Smooth muscle cell (in vitro differentiated cells): ENCODE measurements around the gene LRRTM4. TPM values are rescaled to one million over a fixed set of nuclear protein-coding genes. Genes with fewer than 3 reads are reported as not detected.

ENCODE experiments used
- DNase-seq: peaks from one replicate; lab custom pipeline; 2025; ENCODE audit not compliant: unreplicated experiment; lab: John Stamatoyannopoulos, UW
- H2AFZ ChIP-seq: fragments of 200-600 bp; sonication (generic); 2 replicates; pipeline ENCODE4 v1.6.0; 2016; ENCODE audit warnings: antibody characterized with exemption, low read depth, mild to moderate bottlenecking
- H3F3A ChIP-seq: fragments of 200-600 bp; sonication (generic); 2 replicates; pipeline ENCODE4 v1.6.0; 2017; ENCODE audit warnings: antibody characterized with exemption, low read depth
- H3K27ac ChIP-seq: fragments of 200-600 bp; sonication (generic); 2 replicates; pipeline ENCODE4 v1.5.1; 2016; ENCODE audit warnings: low read depth, mild to moderate bottlenecking
- H3K27me3 ChIP-seq: fragments of 200-600 bp; sonication (generic); 2 replicates; pipeline ENCODE4 v1.6.1; 2016; ENCODE audit warnings: low read depth, mild to moderate bottlenecking
- H3K36me3 ChIP-seq: fragments of 200-600 bp; sonication (generic); 2 replicates; pipeline ENCODE4 v1.5.1; 2016; ENCODE audit warnings: low read depth
- H3K4me1 ChIP-seq: fragments of 200-600 bp; sonication (generic); 2 replicates; pipeline ENCODE4 v1.5.1; 2016; ENCODE audit warnings: low read depth
- H3K4me2 ChIP-seq: fragments of 200-600 bp; sonication (generic); 2 replicates; pipeline ENCODE4 v1.6.0; 2016; ENCODE audit warnings: mild to moderate bottlenecking
- H3K4me3 ChIP-seq: fragments of 200-600 bp; sonication (generic); 2 replicates; pipeline ENCODE4 v1.5.1; 2016; ENCODE audit warnings: mild to moderate bottlenecking
- H3K79me2 ChIP-seq: fragments of 200-600 bp; sonication (generic); 2 replicates; pipeline ENCODE4 v1.6.0; 2016; ENCODE audit warnings: low read depth, mild to moderate bottlenecking
- H3K9ac ChIP-seq: fragments of 200-600 bp; sonication (generic); 2 replicates; pipeline ENCODE4 v1.6.0; 2016; ENCODE audit warnings: low read depth
- H3K9me3 ChIP-seq: fragments of 200-600 bp; sonication (generic); replicated peaks from 2 replicates; pipeline ENCODE4 v1.5.1; 2016; ENCODE audit warnings: low read depth
- H4K20me1 ChIP-seq: fragments of 200-600 bp; sonication (generic); 2 replicates; pipeline ENCODE4 v1.6.0; 2016; ENCODE audit warnings: low read depth
- CTCF ChIP-seq: fragments of 200-600 bp; sonication (generic); IDR thresholded peaks from 2 replicates; pipeline ENCODE4 v1.5.1; 2017; ENCODE audit warnings: borderline replicate concordance, mild to moderate bottlenecking, antibody characterized with exemption; ENCODE audit not compliant: insufficient read depth, poor library complexity, severe bottlenecking
- WGBS: methylation state at CpG from one replicate; pipeline ENCODE4 v1.1.7; 2016; ENCODE audit warnings: low lambda C conversion rate; 5-methylcytosine and 5-hydroxymethylcytosine counted together
- polyA plus RNA-seq: library from polyadenylated mRNA; unstranded; fragments of >200 nt; fragmentation: Nextera tagmentation; extraction: Ambion mirVana; gene quantifications from 2 replicates; pipeline ENCODE4 v1.2.1, GENCODE V29; 2016
- total RNA-seq: library from RNA; depleted of rRNA; stranded (reverse); fragments of >200 nt; gene quantifications from 2 replicates; pipeline ENCODE4 v1.2.3, GENCODE V29; 2014

The LRRTM4 gene
- total and polyA plus RNA-seq, 2 experiments from 2014 or later = 1.4 to 5.5 TPM

GRCh38 chr2:77121518-77121917 lies 400.7 kb downstream of the LRRTM4 start:
- no peaks in the 10 kb centered on the region for H3K27me3 ChIP-seq
- H3K9ac ChIP-seq = no peak overlapping the region
- no peaks in the 10 kb centered on the region for H4K20me1 ChIP-seq
- H3F3A ChIP-seq = no peaks in the 10 kb centered on the region
- H3K36me3 ChIP-seq = no peaks in the 10 kb centered on the region
- no peak overlapping the region for H2AFZ ChIP-seq
- no peaks in the 10 kb centered on the region for H3K79me2 ChIP-seq
- DNase-seq = no peak
- TF ChIP-seq CTCF = no peak
- 90% methylated on average over 3 of the region's 3 CpGs for WGBS
- no peak overlapping the region for H3K27ac ChIP-seq
- no peak overlapping the region for H3K4me2 ChIP-seq
- no peaks in the 10 kb centered on the region for H3K4me1 ChIP-seq
- H3K4me3 ChIP-seq = no peak overlapping the region
- H3K9me3 ChIP-seq = no peaks in the 10 kb centered on the region

- Histone ChIP-seq H3K4me2 (no peak overlapping the region), H3K27me3 (no peaks in the 10 kb centered on the region), H3F3A (no peaks in the 10 kb centered on the region), H4K20me1 (no peaks in the 10 kb centered on the region), H3K9ac (no peak overlapping the region), H3K36me3 (no peaks in the 10 kb centered on the region), H3K4me3 (no peak overlapping the region), H3K79me2 (no peaks in the 10 kb centered on the region), H3K4me1 (no peaks in the 10 kb centered on the region), H3K9me3 (no peaks in the 10 kb centered on the region), H2AFZ (no peak overlapping the region), H3K27ac (no peak overlapping the region)
- no peak for DNase-seq
- WGBS = 88% methylated on average over 1 of the region's 1 CpG
- TF ChIP-seq CTCF = no peak
These were observed 402.8 kb downstream of the LRRTM4 start for GRCh38 chr2:77119333-77119732.

GRCh38 chr2:77108915-77109314 lies 413.3 kb downstream of the LRRTM4 start:
- no peaks in the 10 kb centered on the region for H3F3A ChIP-seq
- H3K9ac ChIP-seq = no peak overlapping the region
- no peak overlapping the region for H3K27ac ChIP-seq
- H3K4me1 ChIP-seq = no peaks in the 10 kb centered on the region
- 94% methylated on average over 1 of the region's 1 CpG for WGBS
- no peak overlapping the region for H2AFZ ChIP-seq
- no peaks in the 10 kb centered on the region for H3K27me3 ChIP-seq
- DNase-seq = no peak
- no peaks in the 10 kb centered on the region for H3K79me2 ChIP-seq
- H3K9me3 ChIP-seq = no peaks in the 10 kb centered on the region
- no peaks in the 10 kb centered on the region for H4K20me1 ChIP-seq
- no peak for TF ChIP-seq CTCF
- H3K4me3 ChIP-seq = no peak overlapping the region
- H3K36me3 ChIP-seq = no peaks in the 10 kb centered on the region
- H3K4me2 ChIP-seq = no peak overlapping the region

GRCh38 chr2:77105008-77105407 lies 417.2 kb downstream of the LRRTM4 start:
- WGBS = 74% methylated on average over 3 of the region's 3 CpGs
- Histone ChIP-seq H3K4me1 (no peaks in the 10 kb centered on the region), H3K9me3 (no peaks in the 10 kb centered on the region), H3K9ac (no peak overlapping the region), H3F3A (no peaks in the 10 kb centered on the region), H3K27ac (no peak overlapping the region), H2AFZ (no peak overlapping the region), H3K79me2 (no peaks in the 10 kb centered on the region), H4K20me1 (no peaks in the 10 kb centered on the region), H3K27me3 (no peaks in the 10 kb centered on the region), H3K4me2 (no peak overlapping the region), H3K4me3 (no peak overlapping the region), H3K36me3 (no peaks in the 10 kb centered on the region)
- DNase-seq = no peak
- TF ChIP-seq CTCF = no peak
